Measurements from ENCODE around the gene NKAIN1. TPM values are rescaled to one million over a fixed set of nuclear protein-coding genes. Genes with fewer than 3 reads are reported as not detected.

The NKAIN1 gene
- total RNA-seq, 2 experiments from 2014 or later, result not detected

DNA sequence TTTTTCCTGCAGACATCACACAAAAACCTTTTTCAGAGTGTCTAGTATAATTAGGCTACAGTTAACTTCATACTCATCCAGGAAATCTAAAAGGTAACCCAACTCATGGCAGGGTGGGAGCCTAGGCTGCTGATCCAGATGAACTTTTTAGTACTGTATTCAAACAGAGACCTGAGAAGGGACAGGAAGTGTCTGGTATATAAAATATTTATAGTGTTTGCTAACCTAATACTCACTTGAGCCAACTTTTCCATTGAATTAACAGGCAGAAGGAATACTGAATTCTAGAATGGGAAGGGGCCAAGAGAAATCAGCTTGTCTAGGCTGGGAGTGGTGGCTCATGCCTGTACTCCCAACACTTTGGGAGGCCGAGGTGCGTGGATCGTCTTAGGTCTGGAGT, 22.2 kb upstream of the NKAIN1 start:
- Histone ChIP-seq H3K79me2 (ENCODE audit: insufficient read depth, low read depth, low read length) (no peaks in the 10 kb centered on the region), H2AFZ (ENCODE audit: low read length) (no peak overlapping the region), H3K9me2 (ENCODE audit: insufficient read depth, low read length) (no peaks in the 10 kb centered on the region), H3K4me2 (ENCODE audit: low read length) (no peak overlapping the region), H3K36me3 (ENCODE audit: insufficient read depth, low read length) (peaks cover 93% of the 10 kb centered on the region), H3K27ac (ENCODE audit: low read depth, low read length, poor library complexity, severe bottlenecking) (no peak overlapping the region), H3K9me3 (ENCODE audit: low read length) (no peaks in the 10 kb centered on the region), H3K4me1 (ENCODE audit: insufficient read depth, low read length, poor library complexity, severe bottlenecking) (no peaks in the 10 kb centered on the region), H4K20me1 (ENCODE audit: insufficient read depth, low read length) (no peaks in the 10 kb centered on the region), H3K4me3 (ENCODE audit: low read depth, low read length, poor library complexity, severe bottlenecking) (no peak overlapping the region)
- no TSS peak for BruUV-seq (replicated peaks)
- ChIA-PET CTCF (ENCODE audit: unreplicated experiment) (no interaction called here), POLR2A (interaction anchor here (1.1 kb wide), 2 partner anchors 10 to 35 kb away, joined by 3 read pairs; partner anchors contain the start of genes SNRNP40 and ZCCHC17)
- no peak for DNase-seq (ENCODE audit: low spot score)
- intact Hi-C loops (cut with micrococcal nuclease; ENCODE audit: unreplicated experiment), result no loop called here
- TF ChIP-seq EZH2phosphoT487 (IDR thresholded peaks at IDR 0.05; ENCODE audit: borderline replicate concordance, low read depth, low read length), result no peak
- TF ChIP-seq, protein P1, sequence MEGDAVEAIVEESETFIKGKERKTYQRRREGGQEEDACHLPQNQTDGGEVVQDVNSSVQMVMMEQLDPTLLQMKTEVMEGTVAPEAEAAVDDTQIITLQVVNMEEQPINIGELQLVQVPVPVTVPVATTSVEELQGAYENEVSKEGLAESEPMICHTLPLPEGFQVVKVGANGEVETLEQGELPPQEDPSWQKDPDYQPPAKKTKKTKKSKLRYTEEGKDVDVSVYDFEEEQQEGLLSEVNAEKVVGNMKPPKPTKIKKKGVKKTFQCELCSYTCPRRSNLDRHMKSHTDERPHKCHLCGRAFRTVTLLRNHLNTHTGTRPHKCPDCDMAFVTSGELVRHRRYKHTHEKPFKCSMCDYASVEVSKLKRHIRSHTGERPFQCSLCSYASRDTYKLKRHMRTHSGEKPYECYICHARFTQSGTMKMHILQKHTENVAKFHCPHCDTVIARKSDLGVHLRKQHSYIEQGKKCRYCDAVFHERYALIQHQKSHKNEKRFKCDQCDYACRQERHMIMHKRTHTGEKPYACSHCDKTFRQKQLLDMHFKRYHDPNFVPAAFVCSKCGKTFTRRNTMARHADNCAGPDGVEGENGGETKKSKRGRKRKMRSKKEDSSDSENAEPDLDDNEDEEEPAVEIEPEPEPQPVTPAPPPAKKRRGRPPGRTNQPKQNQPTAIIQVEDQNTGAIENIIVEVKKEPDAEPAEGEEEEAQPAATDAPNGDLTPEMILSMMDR (conservative IDR thresholded peaks at IDR 0.05; ENCODE audit: low read length), result no peak

DNA sequence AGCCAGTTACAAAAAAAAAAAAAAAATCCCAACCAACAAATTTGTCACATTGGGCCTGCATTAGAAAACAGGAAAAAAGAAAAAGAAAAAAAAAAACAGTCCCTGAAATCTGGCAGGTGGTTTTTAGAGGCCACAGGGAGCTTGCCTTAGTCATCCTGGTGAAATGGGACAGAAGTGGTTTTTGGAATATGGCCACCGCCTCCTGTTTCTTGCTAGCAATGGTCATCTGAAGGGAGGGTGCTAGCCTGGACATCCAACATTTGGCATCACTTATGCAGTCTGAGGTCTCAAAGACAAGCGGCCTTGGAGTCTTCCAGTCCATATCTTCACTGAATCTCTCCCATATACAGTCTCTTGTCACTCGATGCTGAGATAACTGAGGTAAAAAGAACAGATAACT, 20.1 kb upstream of the NKAIN1 start:
- no peak for DNase-seq (ENCODE audit: low spot score)
- no peaks in the 10 kb centered on the region for H3K9me3 ChIP-seq (ENCODE audit: low read length)
- ChIA-PET POLR2A (no interaction called here), CTCF (ENCODE audit: unreplicated experiment) (interaction anchor here (0.6 kb wide), 1 partner anchor 353 kb away, joined by 3 read pairs; no protein-coding TSS in a partner anchor)
- no peak overlapping the region for H3K4me3 ChIP-seq (ENCODE audit: low read depth, low read length, poor library complexity, severe bottlenecking)
- no peaks in the 10 kb centered on the region for H3K9me2 ChIP-seq (ENCODE audit: insufficient read depth, low read length)
- H3K27ac ChIP-seq (ENCODE audit: low read depth, low read length, poor library complexity, severe bottlenecking), result no peak overlapping the region
- BruUV-seq (replicated peaks), result no TSS peak
- intact Hi-C loops (cut with micrococcal nuclease; ENCODE audit: unreplicated experiment), result no loop called here
- H3K36me3 ChIP-seq (ENCODE audit: insufficient read depth, low read length), result peaks cover 74% of the 10 kb centered on the region
- no peak for TF ChIP-seq EZH2phosphoT487 (IDR thresholded peaks at IDR 0.05; ENCODE audit: borderline replicate concordance, low read depth, low read length)
- no peak overlapping the region for H2AFZ ChIP-seq (ENCODE audit: low read length)
- H4K20me1 ChIP-seq (ENCODE audit: insufficient read depth, low read length), result no peaks in the 10 kb centered on the region
- no peak overlapping the region for H3K4me2 ChIP-seq (ENCODE audit: low read length)
- H3K4me1 ChIP-seq (ENCODE audit: insufficient read depth, low read length, poor library complexity, severe bottlenecking), result no peaks in the 10 kb centered on the region
- no peaks in the 10 kb centered on the region for H3K79me2 ChIP-seq (ENCODE audit: insufficient read depth, low read depth, low read length)

DNA sequence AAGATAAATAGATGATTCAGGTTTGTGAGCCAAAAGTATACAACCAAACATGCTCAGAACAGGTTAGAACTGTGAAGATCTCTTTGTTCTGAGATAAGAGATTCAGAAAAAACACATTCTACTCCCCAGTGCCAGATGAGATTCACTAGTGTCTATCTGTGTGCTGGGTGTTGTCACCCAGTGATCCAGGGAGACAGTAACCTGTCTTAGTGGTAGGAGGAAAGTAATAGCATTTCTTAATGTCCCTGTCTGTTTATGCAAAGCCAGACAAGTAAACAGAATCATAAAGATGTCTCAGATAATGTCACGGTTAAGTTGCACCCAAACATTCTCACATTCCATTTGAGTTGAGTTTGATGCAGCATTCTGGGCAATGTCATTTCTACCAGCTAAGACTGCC, 18.9 kb upstream of the NKAIN1 start:
- no peaks in the 10 kb centered on the region for H3K79me2 ChIP-seq (ENCODE audit: insufficient read depth, low read depth, low read length)
- H3K9me2 ChIP-seq (ENCODE audit: insufficient read depth, low read length), result no peaks in the 10 kb centered on the region
- POLR2A ChIA-PET, result interaction anchor here (1.1 kb wide), 1 partner anchor 10 kb away, joined by 3 read pairs; no protein-coding TSS in a partner anchor
- no peak overlapping the region for H3K4me3 ChIP-seq (ENCODE audit: low read depth, low read length, poor library complexity, severe bottlenecking)
- no peaks in the 10 kb centered on the region for H3K4me1 ChIP-seq (ENCODE audit: insufficient read depth, low read length, poor library complexity, severe bottlenecking)
- H2AFZ ChIP-seq (ENCODE audit: low read length), result no peak overlapping the region
- DNase-seq (ENCODE audit: low spot score), result no peak
- no peak overlapping the region for H3K27ac ChIP-seq (ENCODE audit: low read depth, low read length, poor library complexity, severe bottlenecking)
- intact Hi-C loops (cut with micrococcal nuclease; ENCODE audit: unreplicated experiment), result no loop called here
- no peaks in the 10 kb centered on the region for H4K20me1 ChIP-seq (ENCODE audit: insufficient read depth, low read length)
- BruUV-seq (replicated peaks), result no TSS peak
- no peak for TF ChIP-seq EZH2phosphoT487 (IDR thresholded peaks at IDR 0.05; ENCODE audit: borderline replicate concordance, low read depth, low read length)
- TF ChIP-seq, protein P1 (conservative IDR thresholded peaks at IDR 0.05; ENCODE audit: low read length), result no peak
- H3K4me2 ChIP-seq (ENCODE audit: low read length), result no peak overlapping the region
- H3K9me3 ChIP-seq (ENCODE audit: low read length), result no peaks in the 10 kb centered on the region
- peaks cover 62% of the 10 kb centered on the region for H3K36me3 ChIP-seq (ENCODE audit: insufficient read depth, low read length)
- CTCF ChIA-PET (ENCODE audit: unreplicated experiment), result no interaction called here

Data from OCI-LY7 (cell line).